ENCODE results near the gene SNED1. TPM values are rescaled to one million over a fixed set of nuclear protein-coding genes. Genes with fewer than 3 reads are reported as not detected.

SNED1 gene
- total and polyA plus RNA-seq, 5 experiments from 2014 or later: 0.60 to 99.9 (median 3.0) TPM

GRCh38 chr2:241008711-241009121 lies 10.3 kb downstream of the SNED1 start:
- POLR2A ChIA-PET: interaction anchor here (1.0 to 3.3 kb wide), 10 partner anchors 11 to 141 kb away, joined by 3 to 31 read pairs (median 6); partner anchors contain the start of genes MTERF4, PASK, PPP1R7 and SNED1
- Mint-ChIP-seq H3K27ac (peak overlapping the region; percentile 88 to 97 (median 96)), H3K27me3 (no peaks in the 10 kb centered on the region), H3K36me3 (peaks cover 5 to 10% (median 10%) of the 10 kb centered on the region in 3 donors), H3K4me1 (peaks cover 35 to 78% (median 60%) of the 10 kb centered on the region in 4 donors), H3K9me3 (peaks cover 5 to 25% (median 11%) of the 10 kb centered on the region in 9 donors), H3K4me3 (peak overlapping the region; percentile 31 to 90 (median 78))
- no peak for DNase-seq
- no peak for ATAC-seq

DNA sequence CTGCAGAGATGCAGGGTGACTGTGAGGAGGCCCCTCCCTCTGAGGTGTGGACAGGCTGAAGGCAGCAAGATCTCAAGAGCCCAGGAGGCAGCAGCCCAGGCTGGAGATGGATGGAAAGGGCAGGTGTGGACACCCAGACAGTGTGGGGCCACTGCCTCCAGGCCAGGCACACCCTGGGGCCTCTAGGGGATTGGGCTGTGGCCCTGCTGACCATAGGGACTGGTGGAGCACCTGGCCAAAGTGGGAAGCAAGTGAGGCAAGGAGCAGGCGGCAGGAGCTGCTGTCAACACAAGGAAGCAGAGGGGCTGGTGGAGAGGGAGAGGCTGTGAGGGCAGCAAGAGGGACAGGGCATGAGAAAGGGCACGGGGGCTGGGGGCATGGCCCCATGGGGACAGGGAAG lies 10.8 kb downstream of the SNED1 start:
- DNase-seq (no peak), ATAC-seq (no peak)
- H3K4me3 Mint-ChIP-seq: peak overlapping the region; percentile 48 to 90 (median 78)
- H3K27ac Mint-ChIP-seq: peak overlapping the region; percentile 88 to 97 (median 96)
- peaks cover 2 to 10% (median 8%) of the 10 kb centered on the region in 3 donors for H3K36me3 Mint-ChIP-seq
- H3K27me3 Mint-ChIP-seq: no peaks in the 10 kb centered on the region
- peaks cover 33 to 75% (median 58%) of the 10 kb centered on the region in 4 donors for H3K4me1 Mint-ChIP-seq
- POLR2A ChIA-PET: interaction anchor here (0.9 to 3.3 kb wide), 20 partner anchors 8 to 141 kb away, joined by 3 to 31 read pairs (median 6); partner anchors contain the start of genes MTERF4, PASK, PPP1R7 and SNED1
- peaks cover 5 to 20% (median 9%) of the 10 kb centered on the region in 9 donors for H3K9me3 Mint-ChIP-seq

DNA sequence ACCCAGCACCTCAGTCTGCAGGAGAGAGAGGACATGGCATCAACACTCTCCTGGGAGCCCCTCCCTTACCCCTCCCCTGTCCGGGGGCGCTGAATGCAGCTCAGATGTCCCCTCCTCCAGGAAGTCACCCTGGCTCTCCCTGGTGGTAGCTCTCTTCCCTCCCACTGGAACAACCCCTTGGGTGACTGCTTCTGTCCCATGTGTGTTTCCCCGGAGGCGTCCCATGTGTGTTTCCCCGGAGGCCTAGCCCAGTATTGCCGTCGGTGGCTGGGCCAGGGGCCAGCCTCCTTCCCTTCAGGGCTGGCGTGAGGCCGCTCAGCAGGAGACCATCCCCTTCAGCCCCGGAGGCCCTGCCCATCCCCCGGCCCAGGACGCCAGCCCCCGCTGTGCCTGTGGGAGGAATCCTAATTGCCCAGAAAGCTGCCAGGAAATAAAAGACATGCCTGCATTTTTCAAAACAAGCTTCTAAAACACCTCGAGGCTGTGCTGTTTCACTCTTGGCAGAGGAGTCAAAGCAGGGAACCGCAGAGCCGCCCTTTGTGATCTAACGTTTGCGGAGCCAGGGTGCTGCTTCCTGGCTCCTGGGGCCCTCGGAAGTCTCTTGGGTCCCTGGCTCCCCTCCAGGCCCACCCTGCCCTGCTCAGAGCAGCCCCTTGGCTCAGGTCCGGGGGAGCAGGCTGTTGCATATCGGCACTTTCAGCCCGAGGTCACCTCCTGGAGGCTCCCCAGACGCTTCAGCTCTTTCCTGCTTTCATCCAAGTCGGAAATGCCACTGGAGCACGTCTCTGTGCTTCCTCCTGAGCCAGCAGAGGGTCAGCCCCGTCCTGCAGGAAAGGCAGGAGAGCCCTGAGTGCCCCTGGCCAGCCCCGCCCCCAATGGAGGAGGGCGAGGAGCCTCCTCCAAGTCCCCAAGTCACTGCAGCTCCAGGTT lies 11.4 kb downstream of the SNED1 start:
- Mint-ChIP-seq H3K4me1 (peaks cover 37 to 82% (median 61%) of the 10 kb centered on the region in 4 donors), H3K27me3 (no peaks in the 10 kb centered on the region), H3K9me3 (peaks cover 5 to 16% (median 9%) of the 10 kb centered on the region in 9 donors), H3K27ac (peak overlapping the region; percentile 88 to 97 (median 96)), H3K36me3 (peaks cover 6 to 10% (median 8%) of the 10 kb centered on the region in 3 donors), H3K4me3 (peak overlapping the region; percentile 58 to 90 (median 78))
- DNase-seq (peak; percentile 43 to 85 (median 68)), ATAC-seq (peak; percentile 75 to 87)
- POLR2A ChIA-PET: interaction anchor here (0.7 to 3.3 kb wide), 26 partner anchors 9 to 140 kb away, joined by 3 to 31 read pairs (median 4); partner anchors contain the start of genes MTERF4, PASK, PPP1R7 and SNED1

GRCh38 chr2:241010531-241011295 lies 12.3 kb downstream of the SNED1 start:
- no peak for ATAC-seq
- peak in 1 of 10 donors; percentile 21 for DNase-seq
- Mint-ChIP-seq H3K27me3 (no peaks in the 10 kb centered on the region), H3K36me3 (peaks cover 3 to 12% (median 5%) of the 10 kb centered on the region in 3 donors), H3K27ac (peak overlapping the region; percentile 88 to 97 (median 96)), H3K4me3 (peak overlapping the region in 8 of 10 donors; percentile 38 to 90 (median 81)), H3K9me3 (peaks cover under 1 to 14% (median 4%) of the 10 kb centered on the region in 9 donors), H3K4me1 (peaks cover 39 to 87% (median 62%) of the 10 kb centered on the region in 4 donors)
- POLR2A ChIA-PET: interaction anchor here (0.9 to 3.3 kb wide), 22 partner anchors 9 to 139 kb away, joined by 3 to 31 read pairs (median 5); partner anchors contain the start of genes MTERF4, PASK, PPP1R7 and SNED1

DNA sequence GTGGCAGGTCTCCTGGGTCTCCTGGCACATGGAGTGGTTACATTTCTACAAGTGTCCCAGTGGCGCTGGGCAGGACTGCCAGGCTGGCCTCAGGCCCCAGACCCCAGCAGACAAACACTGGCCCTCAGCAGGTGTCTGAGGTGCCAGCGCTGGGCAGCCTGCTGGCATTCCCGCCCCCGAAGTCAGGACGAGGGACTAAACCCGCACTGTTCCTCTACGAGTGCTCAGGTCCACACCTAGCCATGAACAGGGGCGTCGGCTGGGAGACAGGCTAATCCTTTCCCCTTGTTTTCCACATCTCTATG lies 12.8 kb downstream of the SNED1 start:
- H3K4me3 Mint-ChIP-seq: peak overlapping the region in 9 of 10 donors; percentile 38 to 76 (median 64)
- POLR2A ChIA-PET: interaction anchor here (0.9 to 2.8 kb wide), 12 partner anchors 8 to 138 kb away, joined by 3 to 12 read pairs (median 5); partner anchors contain the start of genes MTERF4, PASK and SNED1
- H3K36me3 Mint-ChIP-seq: peaks cover 0 to 12% (median under 1%) of the 10 kb centered on the region in 3 donors
- DNase-seq: no peak
- H3K9me3 Mint-ChIP-seq: peaks cover 0 to 10% (median 0%) of the 10 kb centered on the region in 9 donors
- H3K27ac Mint-ChIP-seq: peak overlapping the region; percentile 72 to 92 (median 88)
- no peak for ATAC-seq
- no peaks in the 10 kb centered on the region for H3K27me3 Mint-ChIP-seq
- H3K4me1 Mint-ChIP-seq: peaks cover 36 to 82% (median 62%) of the 10 kb centered on the region in 4 donors

- Mint-ChIP-seq H3K9me3 (peaks cover 0 to 10% (median 0%) of the 10 kb centered on the region in 9 donors), H3K4me1 (peaks cover 30 to 75% (median 56%) of the 10 kb centered on the region in 4 donors), H3K27ac (peak overlapping the region; percentile 72 to 96 (median 88)), H3K4me3 (peak overlapping the region; percentile 19 to 76 (median 64)), H3K27me3 (no peaks in the 10 kb centered on the region), H3K36me3 (peaks cover 0 to 12% (median 0%) of the 10 kb centered on the region in 3 donors)
- POLR2A ChIA-PET: interaction anchor here (0.7 to 1.5 kb wide), 13 partner anchors 9 to 137 kb away, joined by 3 to 12 read pairs (median 4); partner anchors contain the start of genes MTERF4, PASK and SNED1
- DNase-seq (peak in 8 of 10 donors; percentile 38 to 74 (median 54)), ATAC-seq (peak; percentile 56 to 60)
Observed at GRCh38 chr2:241011751-241012510, 13.5 kb downstream of the SNED1 start.

GRCh38 chr2:241014224-241014623 lies 15.8 kb downstream of the SNED1 start:
- no peak overlapping the region for H3K4me3 Mint-ChIP-seq
- POLR2A ChIA-PET: interaction anchor here (1.1 to 1.5 kb wide), 3 partner anchors 12 to 23 kb away, joined by 3 to 6 read pairs (median 3); no protein-coding TSS in a partner anchor

DNA sequence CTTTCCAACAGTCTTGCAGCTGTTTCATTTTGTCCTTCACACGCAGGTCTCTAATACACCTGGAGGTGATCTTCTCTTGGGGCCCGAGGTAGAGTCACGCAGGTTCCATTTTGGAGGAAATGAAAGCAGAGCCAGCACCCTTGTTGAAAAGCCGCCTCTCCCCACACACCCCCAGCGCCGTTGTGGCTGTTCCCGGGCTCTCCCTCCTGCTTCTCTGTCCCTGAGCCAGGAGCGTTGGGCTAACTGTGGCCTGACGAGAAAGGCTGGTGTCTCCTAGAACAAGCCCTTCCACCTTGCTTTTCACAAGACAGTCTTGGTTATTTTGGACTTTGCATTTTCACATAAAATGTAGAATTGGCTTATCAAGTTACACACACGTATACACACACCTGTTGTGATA lies 16.3 kb downstream of the SNED1 start:
- Mint-ChIP-seq H3K4me3 (no peak overlapping the region), H3K27me3 (no peaks in the 10 kb centered on the region), H3K9me3 (peaks cover 0 to 10% (median 0%) of the 10 kb centered on the region in 9 donors), H3K36me3 (peaks cover 0 to 15% (median 0%) of the 10 kb centered on the region in 3 donors), H3K27ac (peak overlapping the region in 6 of 10 donors; percentile 6 to 85 (median 28)), H3K4me1 (peaks cover 23 to 53% (median 36%) of the 10 kb centered on the region in 4 donors)
- no peak for DNase-seq
- POLR2A ChIA-PET: no interaction called here
- ATAC-seq: no peak

More at GRCh38 chr2:241014224-241014623, 15.8 kb downstream of the SNED1 start:
- peak overlapping the region in 6 of 10 donors; percentile 6 to 82 (median 47) for H3K27ac Mint-ChIP-seq
- H3K9me3 Mint-ChIP-seq: peaks cover 0 to 10% (median 0%) of the 10 kb centered on the region in 9 donors
- peaks cover 0 to 15% (median 0%) of the 10 kb centered on the region in 3 donors for H3K36me3 Mint-ChIP-seq
- no peaks in the 10 kb centered on the region for H3K27me3 Mint-ChIP-seq
- DNase-seq: no peak
- ATAC-seq: no peak
- H3K4me1 Mint-ChIP-seq: peaks cover 24 to 58% (median 41%) of the 10 kb centered on the region in 4 donors

DNA sequence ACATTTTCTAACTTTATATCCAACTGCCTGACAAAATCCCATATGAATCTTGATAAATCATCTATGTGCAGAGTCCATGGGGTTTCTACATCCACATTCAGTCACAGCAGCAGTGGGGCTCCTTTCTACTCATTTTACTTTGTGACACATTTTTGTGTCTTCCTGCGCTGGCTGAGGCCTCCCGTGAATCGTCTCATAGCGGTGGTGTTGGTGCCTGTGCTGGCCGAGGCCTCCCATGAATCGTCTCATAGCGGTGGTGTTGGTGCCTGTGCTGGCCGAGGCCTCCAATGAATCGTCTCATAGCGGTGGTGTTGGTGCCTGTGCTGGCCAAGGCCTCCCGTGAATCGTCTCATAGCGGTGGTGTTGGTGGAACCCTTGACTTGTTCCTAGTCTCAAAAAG lies 17.0 kb downstream of the SNED1 start:
- ATAC-seq: no peak
- H3K27ac Mint-ChIP-seq: peak overlapping the region in 2 of 10 donors; percentile 16 to 35

GRCh38 chr2:241017228-241017940 lies 19.0 kb downstream of the SNED1 start:
- peaks cover 10 to 37% (median 25%) of the 10 kb centered on the region in 4 donors for H3K4me1 Mint-ChIP-seq
- H3K9me3 Mint-ChIP-seq: peaks cover 0 to 14% (median 3%) of the 10 kb centered on the region in 9 donors
- no peak overlapping the region for H3K4me3 Mint-ChIP-seq
- POLR2A ChIA-PET: interaction anchor here (0.7 to 2.0 kb wide), 4 partner anchors 21 to 66 kb away, joined by 4 to 6 read pairs (median 5); no protein-coding TSS in a partner anchor
- H3K36me3 Mint-ChIP-seq: peaks cover 5 to 24% (median 7%) of the 10 kb centered on the region in 3 donors
- H3K27me3 Mint-ChIP-seq: no peaks in the 10 kb centered on the region
- H3K27ac Mint-ChIP-seq: peak overlapping the region in 2 of 10 donors; percentile 24 to 47
- ATAC-seq (no peak), DNase-seq (no peak)

More for the DNA sequence above, 17.0 kb downstream of the SNED1 start:
- POLR2A ChIA-PET: no interaction called here
- no peaks in the 10 kb centered on the region for H3K27me3 Mint-ChIP-seq
- H3K36me3 Mint-ChIP-seq: peaks cover 0 to 15% (median 0%) of the 10 kb centered on the region in 3 donors
- H3K4me1 Mint-ChIP-seq: peaks cover 18 to 46% (median 31%) of the 10 kb centered on the region in 4 donors
- peaks cover 0 to 10% (median 0%) of the 10 kb centered on the region in 9 donors for H3K9me3 Mint-ChIP-seq
- H3K4me3 Mint-ChIP-seq: no peak overlapping the region
- no peak for DNase-seq
